Left kidney (tissue), 2 donors: Measurements from ENCODE around the gene ZMYM2. TPM values are rescaled to one million over a fixed set of nuclear protein-coding genes. Genes with fewer than 3 reads are reported as not detected.
"Not testable (repeated sequence)": the region's sequence is repeated elsewhere in the genome, so short reads cannot be mapped to it uniquely, and the experiment has no call there.

ENCODE experiments used
- DNase-seq: peaks from one replicate; pipeline ENCODE4 v3.0.0-alpha.2; 2013
- polyA plus RNA-seq: library from polyadenylated mRNA; unstranded; fragments of 120-200 nt; gene quantifications from one replicate; pipeline ENCODE4 v1.2.1, GENCODE V29; 2013; ENCODE audit not compliant: insufficient read length

The ZMYM2 gene
- polyA plus RNA-seq, 1 donor = 154 TPM

GRCh38 chr13:19981685-19982238 lies 23.2 kb downstream of the ZMYM2 start:
- DNase-seq = no peak

GRCh38 chr13:19982447-19983043 lies 24.0 kb downstream of the ZMYM2 start:
- no peak for DNase-seq

- peak; percentile 11 for DNase-seq
Observed at GRCh38 chr13:19984430-19985218, 26.1 kb downstream of the ZMYM2 start.

- no peak for DNase-seq
Observed at GRCh38 chr13:19985219-19985556, 26.7 kb downstream of the ZMYM2 start.

GRCh38 chr13:19991531-19991930 lies 33.0 kb downstream of the ZMYM2 start:
- no peak for DNase-seq

GRCh38 chr13:19993024-19993423 lies 34.5 kb downstream of the ZMYM2 start:
- no peak for DNase-seq

GRCh38 chr13:19998960-19999359 lies 40.4 kb downstream of the ZMYM2 start:
- DNase-seq = no peak

GRCh38 chr13:20000062-20000552 lies 41.6 kb downstream of the ZMYM2 start:
- DNase-seq = no peak

GRCh38 chr13:20001366-20002190 lies 43.1 kb downstream of the ZMYM2 start:
- DNase-seq = no peak

- DNase-seq = no peak
Observed at GRCh38 chr13:20002787-20003186, 44.3 kb downstream of the ZMYM2 start.

- DNase-seq = no peak
Observed at GRCh38 chr13:20006206-20006605, 47.7 kb downstream of the ZMYM2 start.

GRCh38 chr13:20015763-20016162 lies 57.2 kb downstream of the ZMYM2 start:
- DNase-seq = no peak

- no peak for DNase-seq
Observed at GRCh38 chr13:20016649-20017364, 58.3 kb downstream of the ZMYM2 start.

- DNase-seq = no peak
Observed at GRCh38 chr13:20017365-20017711, 58.8 kb downstream of the ZMYM2 start.

GRCh38 chr13:20019043-20019442 lies 60.5 kb downstream of the ZMYM2 start:
- no peak for DNase-seq

- no peak for DNase-seq
Observed at GRCh38 chr13:20024702-20025101, 66.2 kb downstream of the ZMYM2 start.

- no peak for DNase-seq
Observed at GRCh38 chr13:20028953-20029352, 70.4 kb downstream of the ZMYM2 start.

- no peak for DNase-seq
Observed at GRCh38 chr13:20033486-20033885, 75.0 kb downstream of the ZMYM2 start.

GRCh38 chr13:20035130-20035529 lies 76.6 kb downstream of the ZMYM2 start:
- no peak for DNase-seq

- no peak for DNase-seq
Observed at GRCh38 chr13:20037908-20038307, 79.4 kb downstream of the ZMYM2 start.

- not testable (repeated sequence) for DNase-seq
Observed at GRCh38 chr13:20042603-20043002, 84.1 kb downstream of the ZMYM2 start.
